DMS79 treated with DMSO at 0.1 percent for 48 hours (cell line): ENCODE measurements around the gene SLC44A5.

Experiments
- DNase-seq: peaks from one replicate; lab custom pipeline; 2025; lab: John Stamatoyannopoulos, UW

Gene SLC44A5

GRCh38 chr1:75174031-75174760 is 436.7 kb downstream of the SLC44A5 start:
- DNase-seq: no peak

GRCh38 chr1:75172556-75172955 is 438.4 kb downstream of the SLC44A5 start:
- DNase-seq: no peak

DNA sequence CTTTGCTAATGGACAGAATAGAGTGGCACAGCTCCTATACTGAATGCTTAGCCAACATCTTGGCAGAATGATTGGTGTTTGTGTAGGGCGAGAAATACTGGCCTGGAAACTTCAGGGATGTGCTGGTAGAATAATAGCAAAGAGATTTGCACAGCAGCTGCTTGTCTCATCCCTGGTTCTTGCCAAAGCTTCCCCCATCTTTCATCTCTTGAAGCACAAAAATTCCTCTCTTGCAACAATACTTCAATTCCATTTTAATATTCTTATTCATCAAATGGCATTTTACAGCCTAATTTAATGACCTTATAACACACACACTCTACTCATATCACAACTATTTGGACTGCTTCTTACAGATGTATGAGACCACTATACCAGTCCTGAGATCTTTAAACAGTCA is 439.0 kb downstream of the SLC44A5 start:
- no peak for DNase-seq

GRCh38 chr1:75170981-75171380 is 439.9 kb downstream of the SLC44A5 start:
- DNase-seq: no peak

- no peak for DNase-seq
These were observed 440.9 kb downstream of the SLC44A5 start for GRCh38 chr1:75170011-75170410.

GRCh38 chr1:75166821-75167220 is 444.1 kb downstream of the SLC44A5 start:
- no peak for DNase-seq

DNA sequence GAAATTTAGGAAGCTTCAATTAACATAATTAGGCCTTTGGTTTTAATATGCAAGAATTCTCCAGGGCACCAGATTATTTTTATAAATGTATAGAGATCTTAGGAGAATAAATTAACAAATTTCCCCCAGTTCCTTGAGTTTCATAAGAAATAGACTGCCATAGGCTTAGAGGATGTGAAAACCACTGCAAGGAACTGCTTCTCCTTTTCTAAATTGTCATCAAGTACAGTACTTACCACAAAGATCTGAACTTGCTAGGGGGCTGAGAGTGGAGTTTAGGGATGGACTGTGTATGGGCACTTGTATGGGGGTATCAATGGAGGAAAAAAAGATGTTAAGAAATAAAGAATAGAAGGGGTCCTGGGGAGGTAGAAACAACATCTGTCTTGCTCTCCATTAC is 445.6 kb downstream of the SLC44A5 start:
- no peak for DNase-seq

DNA sequence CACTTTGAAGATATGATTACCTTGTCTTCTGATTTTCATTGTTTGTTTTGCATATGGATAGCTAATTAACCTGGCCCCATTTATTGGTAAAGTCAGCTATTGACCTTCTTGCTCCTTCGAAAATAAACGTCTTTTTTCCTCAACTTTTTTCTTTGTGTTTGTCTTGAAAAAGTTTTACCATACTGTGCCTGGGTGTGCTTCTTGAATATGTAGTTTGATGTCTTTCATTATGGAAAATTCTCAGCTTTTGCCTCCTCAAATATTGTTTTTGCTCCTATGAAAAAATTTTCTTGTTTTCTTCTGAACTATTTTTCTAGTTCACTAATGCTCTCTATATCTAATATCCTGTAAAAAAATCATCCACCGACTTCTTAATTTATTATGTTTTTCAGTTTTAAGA is 451.8 kb downstream of the SLC44A5 start:
- no peak for DNase-seq
